OCI-LY7 (cell line): ENCODE measurements around the gene FMN1. TPM values are rescaled to one million over a fixed set of nuclear protein-coding genes. Genes with fewer than 3 reads are reported as not detected.

Source experiments
- BruUV-seq: library from RNA; stranded (reverse); fragments of 400-500 nt; replicated peaks from 2 replicates; lab custom pipeline; 2021; lab: Mats Ljungman, UMichigan
- CTCF ChIA-PET: fragments of 300-600 bp; sonication (Branson Sonifier 250); formaldehyde crosslinking; loops from one replicate; lab custom pipeline; 2022; ENCODE audit warnings: antibody characterized with exemption; ENCODE audit not compliant: unreplicated experiment; lab: Charles Lee
- POLR2A ChIA-PET: fragments of 300-600 bp; sonication (Branson Sonifier 250); formaldehyde crosslinking; loops from one replicate; lab custom pipeline; 2022; ENCODE audit warnings: antibody characterized with exemption; lab: Charles Lee
- DNase-seq: peaks from one replicate; pipeline ENCODE4 v3.0.0-alpha.2; 2015; ENCODE audit warnings: low spot score
- H2AFZ ChIP-seq: fragments of 200-600 bp; sonication (generic), shearing (Covaris generic); 2 replicates; pipeline ENCODE4 v1.6.1; 2014; ENCODE audit warnings: mild to moderate bottlenecking, antibody characterized with exemption, low read length, moderate library complexity
- H3K27ac ChIP-seq: fragments of 200-600 bp; sonication (generic); 2 replicates; pipeline ENCODE4 v1.5.1; 2014; ENCODE audit warnings: mixed run types, low read depth, mild to moderate bottlenecking, moderate library complexity, low read length, inconsistent platforms; ENCODE audit not compliant: poor library complexity, severe bottlenecking
- H3K36me3 ChIP-seq: fragments of 200-600 bp; sonication (generic); 2 replicates; pipeline ENCODE4 v1.6.1; 2014; ENCODE audit warnings: mild to moderate bottlenecking, antibody characterized with exemption, low read length, moderate library complexity, mixed read lengths; ENCODE audit not compliant: insufficient read depth
- H3K4me1 ChIP-seq: fragments of 200-600 bp; sonication (generic); 2 replicates; pipeline ENCODE4 v1.5.1; 2014; ENCODE audit warnings: mild to moderate bottlenecking, low read length; ENCODE audit not compliant: insufficient read depth, poor library complexity, severe bottlenecking
- H3K4me2 ChIP-seq: fragments of 200-600 bp; sonication (generic); 2 replicates; pipeline ENCODE4 v1.6.1; 2014; ENCODE audit warnings: mild to moderate bottlenecking, low read length
- H3K4me3 ChIP-seq: fragments of 200-600 bp; sonication (generic); 2 replicates; pipeline ENCODE4 v1.5.1; 2014; ENCODE audit warnings: mild to moderate bottlenecking, low read depth, low read length; ENCODE audit not compliant: poor library complexity, severe bottlenecking
- H3K79me2 ChIP-seq: fragments of 200-600 bp; sonication (generic); 2 replicates; pipeline ENCODE4 v1.6.1; 2016; ENCODE audit warnings: low read depth, mild to moderate bottlenecking, low read length, moderate library complexity, mixed read lengths; ENCODE audit not compliant: insufficient read depth
- H3K9me2 ChIP-seq: fragments of 200-600 bp; sonication (generic); 2 replicates; pipeline ENCODE4 v1.6.1; 2016; ENCODE audit warnings: mild to moderate bottlenecking, low read length, mixed read lengths; ENCODE audit not compliant: insufficient read depth
- H3K9me3 ChIP-seq: fragments of 200-600 bp; sonication (generic); 2 replicates; pipeline ENCODE4 v1.6.1; 2014; ENCODE audit warnings: mild to moderate bottlenecking, mixed run types, low read length, mixed read lengths
- H4K20me1 ChIP-seq: fragments of 200-600 bp; sonication (generic); 2 replicates; pipeline ENCODE4 v1.6.1; 2014; ENCODE audit warnings: mild to moderate bottlenecking, antibody characterized with exemption, low read length, moderate library complexity, mixed read lengths; ENCODE audit not compliant: insufficient read depth
- EZH2phosphoT487 ChIP-seq: fragments of 200-600 bp; sonication (generic); IDR thresholded peaks from 2 replicates; pipeline ENCODE4 v1.6.1; 2018; ENCODE audit warnings: low read depth, borderline replicate concordance, mild to moderate bottlenecking, mixed run types, antibody characterized with exemption, low read length, moderate library complexity, mixed read lengths
- intact Hi-C: fragments of 100-400 bp; cut with micrococcal nuclease; formaldehyde crosslinking; loops from one replicate; pipeline ENCODE4 v1.10.0; 2022; ENCODE audit not compliant: unreplicated experiment
- total RNA-seq, 2 experiments: library from RNA; depleted of rRNA in 1 of 2; stranded (reverse); fragments of >200 nt in 1 of 2; shearing (Covaris generic) in 1 of 2; gene quantifications; 2 replicates each; pipeline ENCODE4 v1.2.3, GENCODE V29; 2014 to 2022
- TF ChIP-seq, protein P1 (sequence below): fragments of 200-600 bp; sonication (generic); conservative IDR thresholded peaks from 2 replicates; pipeline ENCODE4 v1.5.1; 2014; ENCODE audit warnings: mild to moderate bottlenecking, antibody characterized with exemption, low read length, moderate library complexity, mixed read lengths

FMN1 gene
- total RNA-seq, 2 experiments from 2014 or later, result 3.2 to 4.2 TPM

DNA sequence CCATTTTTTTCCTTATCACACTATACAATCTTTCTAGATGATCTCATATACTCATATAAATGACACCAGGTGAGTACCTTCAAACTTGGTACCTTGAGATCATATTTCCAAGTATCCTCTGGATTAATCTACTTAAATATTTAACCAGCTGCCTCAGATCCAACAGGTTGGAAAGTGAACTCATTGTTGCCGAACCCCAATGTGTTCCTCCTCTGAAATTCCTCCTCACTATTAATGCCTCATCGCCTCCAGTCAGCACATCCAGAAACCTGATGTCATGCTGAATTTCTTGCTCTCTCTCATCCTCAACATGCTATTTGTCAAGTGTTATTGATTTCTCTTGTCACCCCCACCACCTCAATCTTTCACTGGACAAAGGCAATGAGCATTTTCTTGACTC lies 221.8 kb downstream of the FMN1 start:
- no peaks in the 10 kb centered on the region for H3K4me1 ChIP-seq
- no peak for TF ChIP-seq EZH2phosphoT487
- TF ChIP-seq, protein P1, sequence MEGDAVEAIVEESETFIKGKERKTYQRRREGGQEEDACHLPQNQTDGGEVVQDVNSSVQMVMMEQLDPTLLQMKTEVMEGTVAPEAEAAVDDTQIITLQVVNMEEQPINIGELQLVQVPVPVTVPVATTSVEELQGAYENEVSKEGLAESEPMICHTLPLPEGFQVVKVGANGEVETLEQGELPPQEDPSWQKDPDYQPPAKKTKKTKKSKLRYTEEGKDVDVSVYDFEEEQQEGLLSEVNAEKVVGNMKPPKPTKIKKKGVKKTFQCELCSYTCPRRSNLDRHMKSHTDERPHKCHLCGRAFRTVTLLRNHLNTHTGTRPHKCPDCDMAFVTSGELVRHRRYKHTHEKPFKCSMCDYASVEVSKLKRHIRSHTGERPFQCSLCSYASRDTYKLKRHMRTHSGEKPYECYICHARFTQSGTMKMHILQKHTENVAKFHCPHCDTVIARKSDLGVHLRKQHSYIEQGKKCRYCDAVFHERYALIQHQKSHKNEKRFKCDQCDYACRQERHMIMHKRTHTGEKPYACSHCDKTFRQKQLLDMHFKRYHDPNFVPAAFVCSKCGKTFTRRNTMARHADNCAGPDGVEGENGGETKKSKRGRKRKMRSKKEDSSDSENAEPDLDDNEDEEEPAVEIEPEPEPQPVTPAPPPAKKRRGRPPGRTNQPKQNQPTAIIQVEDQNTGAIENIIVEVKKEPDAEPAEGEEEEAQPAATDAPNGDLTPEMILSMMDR, result no peak
- H3K9me2 ChIP-seq, result no peaks in the 10 kb centered on the region
- POLR2A ChIA-PET, result no interaction called here
- H3K36me3 ChIP-seq, result no peaks in the 10 kb centered on the region
- intact Hi-C loops, result no loop called here
- H3K4me2 ChIP-seq, result no peak overlapping the region
- H3K79me2 ChIP-seq, result no peaks in the 10 kb centered on the region
- DNase-seq, result no peak
- no peaks in the 10 kb centered on the region for H3K9me3 ChIP-seq
- H3K27ac ChIP-seq, result no peak overlapping the region
- CTCF ChIA-PET, result no interaction called here
- no peak overlapping the region for H2AFZ ChIP-seq
- BruUV-seq, result no TSS peak
- H3K4me3 ChIP-seq, result no peak overlapping the region
- no peaks in the 10 kb centered on the region for H4K20me1 ChIP-seq

DNA sequence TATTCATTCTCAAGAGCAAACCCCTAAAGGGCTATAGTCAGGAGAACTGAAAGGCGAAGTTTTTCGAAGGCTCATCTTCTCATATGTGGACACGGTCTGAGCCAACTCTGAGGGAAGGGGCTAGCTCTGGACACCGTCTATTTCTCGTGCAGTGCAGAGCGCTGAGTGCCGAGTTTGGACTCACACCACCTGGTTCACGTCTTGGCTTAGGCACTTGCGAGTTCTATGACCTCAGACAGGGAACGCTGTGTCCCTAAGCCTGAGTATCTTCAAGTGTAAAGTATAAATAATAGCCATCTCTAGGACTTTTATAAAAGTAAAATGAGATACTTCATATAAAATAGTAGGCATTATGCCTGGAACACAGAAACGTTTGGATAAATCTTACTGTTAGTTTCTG lies 223.7 kb downstream of the FMN1 start:
- intact Hi-C loops, result no loop called here
- Histone ChIP-seq H3K4me2 (no peak overlapping the region), H3K9me3 (no peaks in the 10 kb centered on the region), H2AFZ (no peak overlapping the region), H3K9me2 (no peaks in the 10 kb centered on the region), H3K36me3 (no peaks in the 10 kb centered on the region), H3K4me3 (no peak overlapping the region), H3K79me2 (no peaks in the 10 kb centered on the region), H3K27ac (no peak overlapping the region), H4K20me1 (no peaks in the 10 kb centered on the region), H3K4me1 (no peaks in the 10 kb centered on the region)
- TF ChIP-seq, protein P1, result no peak
- TF ChIP-seq EZH2phosphoT487, result no peak
- CTCF ChIA-PET, result no interaction called here
- no TSS peak for BruUV-seq
- POLR2A ChIA-PET, result interaction anchor here (0.7 kb wide), 1 partner anchor 34 kb away, joined by 3 read pairs; no protein-coding TSS in a partner anchor
- no peak for DNase-seq

DNA sequence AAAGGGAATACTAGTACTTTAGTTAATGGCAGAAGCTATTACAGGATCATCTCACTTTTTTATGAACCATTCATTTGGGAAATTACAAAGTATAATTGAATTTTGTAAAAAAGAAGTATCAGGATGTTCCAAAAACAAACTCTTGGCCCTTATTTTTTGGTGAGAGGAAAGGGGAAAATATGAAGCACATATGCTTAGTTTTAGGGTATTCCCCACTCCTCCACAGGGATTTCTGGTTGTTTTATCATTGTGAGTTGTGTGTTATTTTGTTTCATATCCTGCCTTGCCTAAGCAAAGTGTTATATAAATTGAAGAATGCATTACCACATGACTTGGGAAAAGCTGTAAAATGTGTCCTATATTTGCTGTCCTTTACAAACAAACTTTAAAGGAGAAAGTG lies 227.0 kb downstream of the FMN1 start:
- H3K9me3 ChIP-seq, result no peaks in the 10 kb centered on the region
- TF ChIP-seq, protein P1, result no peak
- no peak for TF ChIP-seq EZH2phosphoT487
- intact Hi-C loops, result no loop called here
- H4K20me1 ChIP-seq, result no peaks in the 10 kb centered on the region
- no peaks in the 10 kb centered on the region for H3K36me3 ChIP-seq
- H3K79me2 ChIP-seq, result no peaks in the 10 kb centered on the region
- no peak overlapping the region for H3K4me3 ChIP-seq
- BruUV-seq, result no TSS peak
- no peaks in the 10 kb centered on the region for H3K4me1 ChIP-seq
- H2AFZ ChIP-seq, result no peak overlapping the region
- CTCF ChIA-PET, result no interaction called here
- no peak for DNase-seq
- no peak overlapping the region for H3K4me2 ChIP-seq
- H3K27ac ChIP-seq, result no peak overlapping the region
- H3K9me2 ChIP-seq, result no peaks in the 10 kb centered on the region
- POLR2A ChIA-PET, result no interaction called here
